Bronchial epithelial cell (primary cell): ENCODE results near the gene NPEPL1. TPM values are rescaled to one million over a fixed set of nuclear protein-coding genes. Genes with fewer than 3 reads are reported as not detected.

ENCODE experiments used
- DNase-seq: peaks from one replicate; pipeline ENCODE4 v3.0.0-alpha.2; 2010; ENCODE audit warnings: low read depth
- FAIRE-seq: peaks from 2 replicates; lab custom pipeline; 2011; peaks lifted over from hg19 to GRCh38; lab: Jason Lieb, UNC
- H3K27me3 ChIP-seq: 2 replicates; pipeline ENCODE4 v1.5.1; 2011; ENCODE audit warnings: low read length; ENCODE audit not compliant: control insufficient read depth, insufficient read depth
- H3K36me3 ChIP-seq: 2 replicates; pipeline ENCODE4 v1.5.1; 2011; ENCODE audit warnings: low read length; ENCODE audit not compliant: control insufficient read depth, insufficient read depth
- H3K4me3 ChIP-seq: 2 replicates; pipeline ENCODE4 v1.5.1; 2011; ENCODE audit warnings: mild to moderate bottlenecking, low read depth, low read length, control low read depth
- CTCF ChIP-seq: IDR thresholded peaks from 2 replicates; pipeline ENCODE4 v1.5.1; 2011; ENCODE audit warnings: mild to moderate bottlenecking, moderate library complexity, low read length, control low read depth, inconsistent platforms; ENCODE audit not compliant: insufficient read depth, severe bottlenecking
- total RNA-seq: library from RNA; depleted of rRNA; stranded (reverse); fragments of >200 nt; gene quantifications from 2 replicates; pipeline ENCODE4 v1.2.1, GENCODE V29; 2014

Gene NPEPL1
- total RNA-seq, 1 donor from 2014 or later: 23.7 TPM

- FAIRE-seq (no peak), DNase-seq (no peak)
- Histone ChIP-seq H3K36me3 (peaks cover 9% of the 10 kb centered on the region), H3K27me3 (no peaks in the 10 kb centered on the region), H3K4me3 (no peak overlapping the region)
- no peak for TF ChIP-seq CTCF
Measured at GRCh38 chr20:58706150-58706892, 13.7 kb downstream of the NPEPL1 start.

GRCh38 chr20:58706975-58707681 lies 14.5 kb downstream of the NPEPL1 start:
- Histone ChIP-seq H3K27me3 (no peaks in the 10 kb centered on the region), H3K4me3 (no peak overlapping the region), H3K36me3 (peaks cover 9% of the 10 kb centered on the region)
- DNase-seq: no peak
- no peak for FAIRE-seq
- TF ChIP-seq CTCF: no peak

GRCh38 chr20:58707770-58708169 lies 15.2 kb downstream of the NPEPL1 start:
- DNase-seq (no peak), FAIRE-seq (no peak)
- Histone ChIP-seq H3K36me3 (peaks cover 9% of the 10 kb centered on the region), H3K4me3 (no peak overlapping the region), H3K27me3 (no peaks in the 10 kb centered on the region)
- TF ChIP-seq CTCF: no peak

- no peak for DNase-seq
- no peak for FAIRE-seq
- Histone ChIP-seq H3K4me3 (no peak overlapping the region), H3K36me3 (peaks cover 7% of the 10 kb centered on the region), H3K27me3 (no peaks in the 10 kb centered on the region)
- TF ChIP-seq CTCF: no peak
Measured at GRCh38 chr20:58708246-58708931, 15.8 kb downstream of the NPEPL1 start.

- Histone ChIP-seq H3K4me3 (no peak overlapping the region), H3K36me3 (peaks cover 4% of the 10 kb centered on the region), H3K27me3 (no peaks in the 10 kb centered on the region)
- no peak for FAIRE-seq
- TF ChIP-seq CTCF: no peak
- DNase-seq: no peak
Measured at GRCh38 chr20:58709013-58709702, 16.6 kb downstream of the NPEPL1 start.
